Stomach (tissue), 9 donors: ENCODE results near the gene NAALADL2. TPM values are rescaled to one million over a fixed set of nuclear protein-coding genes. Genes with fewer than 3 reads are reported as not detected.

Source experiments
- DNase-seq, 2 donors: peaks; one replicate each; pipeline versions ENCODE4 v3.0.0 to v3.0.0-alpha.2; 2013 to 2019
- H3K27ac ChIP-seq, 5 donors: fragments of 200-600 bp in 4 of 5; sonication (generic) in 4 of 5; one replicate each; pipeline ENCODE4 v1.5.1; 2013 to 2019; ENCODE audit warnings: mild to moderate bottlenecking in 1 of 5, moderate library complexity in 1 of 5
- H3K27me3 ChIP-seq, 3 donors: fragments of 200-600 bp; sonication (generic); one replicate each; pipeline ENCODE4 v1.5.1; 2017 to 2019; ENCODE audit warnings: mixed run types in 1 of 3
- H3K36me3 ChIP-seq, 4 donors: fragments of 200-600 bp; sonication (generic); 1 replicate in 3 of 4; 2 replicates in 1 of 4; pipeline ENCODE4 v1.5.1; 2016 to 2019
- H3K4me1 ChIP-seq, 4 donors: fragments of 200-600 bp; sonication (generic); one replicate each; pipeline ENCODE4 v1.5.1; 2016 to 2019
- H3K4me3 ChIP-seq, 4 donors: fragments of 200-600 bp; sonication (generic) in 3 of 4; one replicate each; pipeline ENCODE4 v1.5.1; 2016 to 2019; ENCODE audit warnings: mild to moderate bottlenecking in 1 of 4
- H3K9me3 ChIP-seq, 4 donors: fragments of 200-600 bp; sonication (generic); one replicate each; pipeline ENCODE4 v1.5.1; 2016 to 2019
- CTCF ChIP-seq, 7 experiments: fragments of 450-650 bp in 4 of 7; fragments of 200-600 bp in 3 of 7; sonication (generic) in 3 of 7; IDR thresholded peaks; one replicate each; pipeline ENCODE4 v1.5.1; 2016 to 2019; ENCODE audit warnings: antibody characterized with exemption in 7 of 7, control low read depth in 2 of 7, mild to moderate bottlenecking in 1 of 7
- EP300 ChIP-seq: sonication (generic); formaldehyde crosslinking; IDR thresholded peaks from one replicate; pipeline ENCODE4 v1.6.1; 2017; ENCODE audit warnings: antibody characterized with exemption
- POLR2A ChIP-seq, 4 donors: fragments of 450-650 bp; IDR thresholded peaks; one replicate each; pipeline ENCODE4 v1.6.1; 2016; ENCODE audit warnings: antibody characterized with exemption in 4 of 4, control low read depth in 2 of 4, mild to moderate bottlenecking in 1 of 4, moderate library complexity in 1 of 4
- POLR2AphosphoS5 ChIP-seq, 3 donors: sonication (generic); formaldehyde crosslinking; IDR thresholded peaks; one replicate each; pipeline ENCODE4 v1.6.1; 2016; ENCODE audit warnings: antibody characterized with exemption in 3 of 3
- WGBS, 5 donors: extraction: QIAGEN DNeasy Blood & Tissue Kit in 3 of 5; methylation state at CpG; one replicate each; pipeline versions ENCODE4 v1.1.5 to v1.1.7; 2013 to 2018; 5-methylcytosine and 5-hydroxymethylcytosine counted together
- intact Hi-C: fragments of 100-400 bp; cut with DNase I; formaldehyde crosslinking; loops from one replicate; pipeline ENCODE4 v1.15.1; 2023; ENCODE audit warnings: low total_unique reads
- polyA plus RNA-seq, 3 donors: library from polyadenylated mRNA; stranded (reverse); fragments of 200-250 nt; gene quantifications; one replicate each; pipeline ENCODE4 v1.2.3, GENCODE V29; 2013
- total RNA-seq, 5 donors: library from RNA; depleted of rRNA; stranded (reverse); fragments of >200 nt; gene quantifications; one replicate each; pipeline versions ENCODE4 v1.1.0 to v1.2.3, GENCODE V29; 2014 to 2016
- donor health status: healthy with polysubstance abuse.
- donor health status: Bipolar disorder and iron deficiency.
- donor health status: healthy.

The NAALADL2 gene
- total and polyA plus RNA-seq, 8 donors: 0.58 to 43.7 (median 5.4) TPM

- intact Hi-C loops: no loop called here
- Histone ChIP-seq H3K4me3 (no peak overlapping the region), H3K9me3 (peaks cover 0 to 5% (median 0%) of the 10 kb centered on the region in 4 donors), H3K36me3 (no peaks in the 10 kb centered on the region), H3K27ac (no peak overlapping the region), H3K4me1 (no peaks in the 10 kb centered on the region), H3K27me3 (no peaks in the 10 kb centered on the region)
- TF ChIP-seq EP300: no peak
- TF ChIP-seq POLR2A (IDR thresholded peaks at IDR 0.05): no peak
- TF ChIP-seq POLR2AphosphoS5 (IDR thresholded peaks at IDR 0.05): no peak
- TF ChIP-seq CTCF (IDR thresholded peaks at IDR 0.05): no peak
- 80 to 95% (median 94%) methylated on average over 1 of the region's 1 CpG for WGBS, 5 donors
- DNase-seq: no peak
These were observed 340.8 kb downstream of the NAALADL2 start for GRCh38 chr3:175199961-175200360.

GRCh38 chr3:175200391-175201095 lies 341.4 kb downstream of the NAALADL2 start:
- WGBS, 5 donors: 55 to 72% (median 69%) methylated on average over 2 of the region's 2 CpGs
- no peaks in the 10 kb centered on the region for H3K27me3 ChIP-seq
- DNase-seq: no peak
- intact Hi-C loops: no loop called here
- no peaks in the 10 kb centered on the region for H3K4me1 ChIP-seq
- no peak overlapping the region for H3K4me3 ChIP-seq
- TF ChIP-seq POLR2A (IDR thresholded peaks at IDR 0.05) (no peak), EP300 (no peak), CTCF (IDR thresholded peaks at IDR 0.05) (no peak), POLR2AphosphoS5 (IDR thresholded peaks at IDR 0.05) (no peak)
- H3K36me3 ChIP-seq: no peaks in the 10 kb centered on the region
- H3K9me3 ChIP-seq: peaks cover 0 to 5% (median 0%) of the 10 kb centered on the region in 4 donors
- H3K27ac ChIP-seq: no peak overlapping the region

GRCh38 chr3:175207361-175207760 lies 348.2 kb downstream of the NAALADL2 start:
- no peak overlapping the region for H3K27ac ChIP-seq
- H3K27me3 ChIP-seq: no peaks in the 10 kb centered on the region
- WGBS, 5 donors: 63 to 80% (median 71%) methylated on average over 3 of the region's 3 CpGs
- H3K9me3 ChIP-seq: no peaks in the 10 kb centered on the region
- H3K4me1 ChIP-seq: no peaks in the 10 kb centered on the region
- no peak for TF ChIP-seq POLR2A (IDR thresholded peaks at IDR 0.05)
- DNase-seq: no peak
- intact Hi-C loops: no loop called here
- no peaks in the 10 kb centered on the region for H3K36me3 ChIP-seq
- no peak overlapping the region for H3K4me3 ChIP-seq

- DNase-seq: peak in 1 of 2 donors; percentile 15
- no peak overlapping the region for H3K4me3 ChIP-seq
- no peak overlapping the region for H3K27ac ChIP-seq
- H3K4me1 ChIP-seq: no peaks in the 10 kb centered on the region
- no peaks in the 10 kb centered on the region for H3K36me3 ChIP-seq
- TF ChIP-seq POLR2AphosphoS5 (IDR thresholded peaks at IDR 0.05): no peak
- no peak for TF ChIP-seq CTCF (IDR thresholded peaks at IDR 0.05)
- no peak for TF ChIP-seq EP300
- no peak for TF ChIP-seq POLR2A (IDR thresholded peaks at IDR 0.05)
- no peaks in the 10 kb centered on the region for H3K27me3 ChIP-seq
- intact Hi-C loops: no loop called here
- H3K9me3 ChIP-seq: no peaks in the 10 kb centered on the region
- WGBS, 5 donors: 64 to 69% (median 68%) methylated on average over 5 of the region's 5 CpGs
These were observed 349.2 kb downstream of the NAALADL2 start for GRCh38 chr3:175208326-175208725.

- no peak for DNase-seq
These were observed 352.3 kb downstream of the NAALADL2 start for GRCh38 chr3:175211466-175211865.

More at GRCh38 chr3:175211466-175211865, 352.3 kb downstream of the NAALADL2 start:
- no peaks in the 10 kb centered on the region for H3K36me3 ChIP-seq
- H3K27me3 ChIP-seq: no peaks in the 10 kb centered on the region
- 56 to 65% (median 59%) methylated on average over 2 of the region's 2 CpGs for WGBS, 5 donors
- H3K9me3 ChIP-seq: no peaks in the 10 kb centered on the region
- no peak overlapping the region for H3K4me3 ChIP-seq
- intact Hi-C loops: no loop called here
- TF ChIP-seq POLR2AphosphoS5 (IDR thresholded peaks at IDR 0.05) (no peak), EP300 (no peak), POLR2A (IDR thresholded peaks at IDR 0.05) (no peak), CTCF (IDR thresholded peaks at IDR 0.05) (no peak)
- no peak overlapping the region for H3K27ac ChIP-seq
- no peaks in the 10 kb centered on the region for H3K4me1 ChIP-seq
